HG02759 (cell line): Measurements from ENCODE around the gene MEF2C.

Experiments
- ATAC-seq: cut with Tn5 transposase; IDR thresholded peaks from one replicate; pipeline ENCODE4 v1.9.1; 2021; ENCODE audit warnings: mild to moderate bottlenecking, moderate library complexity; ENCODE audit not compliant: unreplicated experiment

MEF2C gene

DNA sequence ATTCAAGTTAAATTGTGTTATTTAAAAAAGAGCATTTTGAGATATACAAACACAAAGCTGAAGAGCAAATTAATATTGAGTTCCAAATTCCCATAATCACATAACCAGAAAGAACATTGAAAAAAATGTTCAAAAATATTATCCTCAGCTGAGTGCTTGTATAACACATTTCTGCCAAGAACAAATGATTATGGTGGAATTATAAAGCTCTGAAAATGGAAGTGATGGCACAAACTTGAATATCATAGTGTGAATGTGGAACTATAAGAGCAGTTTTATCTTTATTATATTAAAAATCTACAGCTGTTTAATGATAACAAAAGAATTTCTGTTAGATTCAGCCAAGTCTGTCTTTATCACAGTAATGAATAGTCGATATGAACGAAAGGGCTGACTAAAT lies 117.8 kb downstream of the MEF2C start:
- no peak for ATAC-seq

- ATAC-seq = no peak
Observed at GRCh38 chr5:88761939-88762338, 121.0 kb downstream of the MEF2C start.

- ATAC-seq = peak; percentile 64
Observed at GRCh38 chr5:88761269-88761850, 121.6 kb downstream of the MEF2C start.

- ATAC-seq = no peak
Observed at GRCh38 chr5:88760527-88760926, 122.5 kb downstream of the MEF2C start.

DNA sequence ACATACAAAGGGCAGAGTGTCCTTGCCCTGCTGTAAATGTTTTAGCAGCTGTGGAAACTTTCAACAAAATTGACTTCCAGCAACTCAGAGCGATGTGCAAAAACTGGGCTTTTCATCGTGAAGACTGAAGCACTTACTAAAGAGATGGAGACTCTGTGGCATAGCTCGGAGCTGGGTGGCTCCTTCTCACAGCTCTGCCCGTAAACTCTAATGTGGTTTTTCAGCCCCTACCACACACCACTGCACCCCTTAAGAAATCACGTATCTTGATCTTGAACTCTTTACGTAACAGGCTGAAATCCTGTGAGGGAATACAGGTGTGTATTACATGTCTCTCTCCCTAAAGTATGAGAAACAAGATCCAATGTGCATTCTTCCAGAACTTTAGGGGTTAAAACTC lies 124.4 kb downstream of the MEF2C start:
- ATAC-seq = no peak

- ATAC-seq = no peak
Observed at GRCh38 chr5:88758184-88758583, 124.8 kb downstream of the MEF2C start.

GRCh38 chr5:88756953-88757352 lies 126.0 kb downstream of the MEF2C start:
- ATAC-seq = no peak

DNA sequence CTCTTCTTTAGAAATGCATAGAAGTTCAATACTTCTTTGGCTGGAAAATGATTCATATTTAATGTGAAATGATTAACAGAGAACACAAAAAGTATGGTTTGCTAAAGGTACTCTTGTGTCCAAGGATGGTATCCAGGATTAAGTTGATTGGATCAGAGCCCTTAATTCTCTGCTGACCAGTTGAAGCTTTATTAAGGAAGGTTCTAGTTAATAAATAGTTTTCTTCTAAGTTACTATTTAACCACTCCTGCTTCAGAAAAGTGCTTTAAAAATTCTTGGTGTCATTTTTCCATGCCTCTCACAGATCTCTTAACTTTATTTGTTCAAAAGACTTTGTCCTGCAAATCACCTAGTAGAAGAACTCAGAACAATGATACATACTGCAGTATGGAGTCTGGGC lies 134.3 kb downstream of the MEF2C start:
- ATAC-seq = no peak

DNA sequence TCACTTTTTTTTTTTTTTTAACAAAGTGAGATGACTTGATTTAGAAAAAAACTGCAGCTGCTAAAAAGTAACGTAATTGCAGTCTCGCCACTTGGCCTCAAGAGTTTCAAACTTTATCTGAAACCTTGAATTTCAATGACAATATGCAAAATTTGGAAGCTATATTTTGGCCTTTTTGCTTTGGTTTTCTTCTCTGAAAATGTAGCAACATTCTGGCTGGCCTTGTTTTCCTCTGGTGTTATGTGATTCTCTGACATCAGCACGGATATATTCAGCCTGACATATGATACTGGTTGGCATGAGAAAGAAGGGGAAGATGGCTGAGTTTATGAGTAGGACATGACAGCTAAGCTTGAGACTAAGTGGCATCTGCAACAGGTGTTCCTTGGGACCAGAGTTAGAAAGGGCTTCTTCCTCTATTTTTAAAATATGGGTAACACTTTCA lies 136.5 kb downstream of the MEF2C start:
- peak; percentile 82 for ATAC-seq

- ATAC-seq = no peak
Observed at GRCh38 chr5:88745093-88745696, 137.8 kb downstream of the MEF2C start.

GRCh38 chr5:88743231-88743834 lies 139.7 kb downstream of the MEF2C start:
- no peak for ATAC-seq

DNA sequence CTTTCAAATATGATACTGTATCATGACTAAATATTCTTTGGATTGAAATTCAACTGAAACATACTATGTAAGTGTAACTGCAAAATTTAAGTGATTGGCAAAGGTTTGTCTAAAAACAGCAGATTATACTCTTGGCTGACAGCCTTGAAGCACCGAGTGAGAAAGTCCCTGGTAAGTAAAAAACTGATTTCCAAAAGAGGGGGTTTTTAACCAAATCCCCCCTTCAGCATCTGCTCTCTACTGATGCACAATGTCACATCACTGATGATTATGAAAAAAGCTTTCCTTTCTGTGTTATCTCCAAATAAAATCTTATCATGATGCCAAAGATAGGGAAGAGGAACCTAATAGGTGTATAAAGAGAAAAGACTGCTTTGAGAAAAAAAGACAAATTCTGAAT lies 141.0 kb downstream of the MEF2C start:
- peak; percentile 38 for ATAC-seq

GRCh38 chr5:88740604-88741185 lies 142.3 kb downstream of the MEF2C start:
- ATAC-seq = no peak

DNA sequence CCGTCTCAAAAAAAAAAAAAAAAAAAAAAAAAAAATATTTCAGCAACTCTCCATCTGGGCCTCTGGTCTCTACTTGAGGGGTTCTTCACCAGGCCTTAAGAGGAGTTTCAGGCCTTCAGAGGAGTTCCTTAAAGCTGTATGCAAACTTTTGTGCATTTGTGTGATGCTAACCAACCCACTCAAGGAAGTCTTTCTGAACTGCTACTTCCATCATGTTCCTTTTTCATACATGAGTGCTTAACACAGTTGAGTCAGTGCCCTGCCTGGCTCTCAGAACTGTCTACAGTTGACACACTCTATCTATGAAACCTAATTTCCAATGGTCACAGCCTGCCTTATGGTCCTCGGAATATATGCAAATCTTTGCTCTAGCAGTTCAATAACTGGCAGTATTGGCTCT lies 146.5 kb downstream of the MEF2C start:
- peak; percentile 39 for ATAC-seq

GRCh38 chr5:88734983-88735382 lies 148.0 kb downstream of the MEF2C start:
- peak; percentile 23 for ATAC-seq

DNA sequence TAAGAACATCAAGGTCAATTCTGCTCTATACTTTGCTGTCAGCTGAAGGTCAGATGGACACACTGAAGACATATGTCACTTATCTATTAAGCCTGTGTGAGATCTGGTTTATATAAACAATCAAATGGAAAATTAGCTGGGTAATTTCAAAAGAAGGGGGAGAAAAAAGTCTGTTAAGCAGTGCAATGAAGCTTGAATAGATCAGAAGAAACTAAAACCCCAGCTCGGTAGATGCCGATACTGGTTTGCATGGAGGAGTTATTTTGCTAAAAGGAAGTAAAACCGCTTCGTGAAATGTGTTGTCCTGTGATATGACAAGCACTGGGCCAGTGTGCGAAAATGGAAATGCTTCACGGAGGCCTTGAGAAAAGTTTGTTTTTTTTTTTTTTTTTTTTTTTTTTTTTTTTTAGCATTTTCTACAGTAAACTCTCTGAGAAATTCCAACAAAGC lies 148.8 kb downstream of the MEF2C start:
- peak; percentile 60 for ATAC-seq

DNA sequence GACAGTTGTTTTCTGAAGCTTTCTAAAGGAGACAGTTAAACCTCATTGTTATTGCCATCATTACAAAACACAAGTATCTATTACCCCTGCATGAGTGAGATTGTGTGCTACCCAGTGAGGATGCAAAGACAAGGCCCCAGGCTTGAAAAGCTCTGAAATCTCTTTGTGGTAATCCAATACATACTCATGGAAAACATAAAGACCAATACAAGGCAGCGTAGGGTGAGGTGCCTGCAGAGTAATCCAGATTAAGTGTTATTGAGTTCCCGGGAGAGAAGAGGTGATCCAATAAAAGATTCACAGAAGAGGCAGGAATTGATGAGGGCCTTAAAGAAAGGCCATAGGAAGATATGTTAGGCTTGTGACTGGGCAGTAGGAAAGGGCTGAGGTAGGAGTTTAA lies 150.1 kb downstream of the MEF2C start:
- ATAC-seq = no peak

- peak; percentile 59 for ATAC-seq
Observed at GRCh38 chr5:88732181-88732633, 150.8 kb downstream of the MEF2C start.

DNA sequence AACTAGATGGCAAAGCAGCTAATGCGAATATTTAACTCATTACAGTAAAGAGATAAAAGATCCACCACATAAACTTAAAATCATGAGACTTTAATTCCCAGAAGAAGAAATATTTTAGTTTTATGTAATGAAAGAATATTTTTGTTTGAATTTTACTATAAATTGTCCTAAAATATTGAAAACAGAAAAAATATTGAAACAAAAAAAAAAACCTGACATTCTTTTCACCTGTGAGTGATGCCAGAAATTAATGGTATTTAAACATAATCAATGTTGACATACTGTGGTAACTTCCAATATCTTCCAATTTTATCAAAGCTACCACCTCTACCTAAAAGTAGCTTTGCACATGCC lies 153.2 kb downstream of the MEF2C start:
- ATAC-seq = no peak

- peak; percentile 34 for ATAC-seq
Observed at GRCh38 chr5:88729084-88729828, 153.7 kb downstream of the MEF2C start.

- no peak for ATAC-seq
Observed at GRCh38 chr5:88727705-88728313, 155.2 kb downstream of the MEF2C start.
